A673 (cell line): Measurements from ENCODE around the gene SLC45A1. TPM values are rescaled to one million over a fixed set of nuclear protein-coding genes. Genes with fewer than 3 reads are reported as not detected.

Experiments
- BruUV-seq: library from RNA; stranded (reverse); fragments of 400-500 nt; replicated peaks from 2 replicates; lab custom pipeline; 2021; lab: Mats Ljungman, UMichigan
- CTCF ChIA-PET: fragments of 300-600 bp; sonication (Branson Sonifier 250); formaldehyde crosslinking; loops from one replicate; lab custom pipeline; 2022; ENCODE audit warnings: antibody characterized with exemption; lab: Charles Lee
- POLR2A ChIA-PET: fragments of 300-600 bp; sonication (Branson Sonifier 250); formaldehyde crosslinking; loops from one replicate; lab custom pipeline; 2022; ENCODE audit warnings: antibody characterized with exemption; ENCODE audit not compliant: low non-redundant PET; lab: Charles Lee
- DNase-seq: peaks from one replicate; pipeline ENCODE4 v3.0.0-alpha.2; 2015; ENCODE audit warnings: low spot score
- H3K27ac ChIP-seq: fragments of 200-600 bp; sonication (generic); 2 replicates; pipeline ENCODE4 v1.5.1; 2016; ENCODE audit warnings: mixed run types, low read depth, mild to moderate bottlenecking, mixed read lengths, antibody characterized with exemption, low read length; ENCODE audit not compliant: poor library complexity, severe bottlenecking
- H3K27me3 ChIP-seq: fragments of 200-600 bp; sonication (generic); replicated peaks from 2 replicates; pipeline ENCODE4 v1.6.1; 2017; ENCODE audit warnings: mixed run types, low read depth, mild to moderate bottlenecking, mixed read lengths, antibody characterized with exemption, low read length; ENCODE audit not compliant: insufficient read depth, poor library complexity
- H3K36me3 ChIP-seq: fragments of 200-600 bp; sonication (generic); 2 replicates; pipeline ENCODE4 v1.6.1; 2016; ENCODE audit warnings: mixed run types, mild to moderate bottlenecking, mixed read lengths, antibody characterized with exemption, low read length; ENCODE audit not compliant: insufficient read depth, poor library complexity, severe bottlenecking
- H3K4me1 ChIP-seq: fragments of 200-600 bp; sonication (generic); 2 replicates; pipeline ENCODE4 v1.6.1; 2017; ENCODE audit warnings: mixed run types, mild to moderate bottlenecking, mixed read lengths, antibody characterized with exemption, low read length; ENCODE audit not compliant: insufficient read depth, poor library complexity, severe bottlenecking
- H3K4me3 ChIP-seq: fragments of 200-600 bp; sonication (generic); 2 replicates; pipeline ENCODE4 v1.5.1; 2016; ENCODE audit warnings: low read depth, mixed run types, mild to moderate bottlenecking, mixed read lengths, low read length; ENCODE audit not compliant: poor library complexity, severe bottlenecking
- H3K9me3 ChIP-seq: fragments of 200-600 bp; sonication (generic); 2 replicates; pipeline ENCODE4 v1.6.1; 2016; ENCODE audit warnings: mixed run types, low read depth, mild to moderate bottlenecking, mixed read lengths, antibody characterized with exemption, low read length; ENCODE audit not compliant: poor library complexity, severe bottlenecking
- EZH2 ChIP-seq: fragments of 200-600 bp; sonication (generic); IDR thresholded peaks from 2 replicates; pipeline ENCODE4 v1.6.1; 2017; ENCODE audit warnings: borderline replicate concordance, low read depth, mild to moderate bottlenecking, mixed read lengths, antibody characterized with exemption, low read length; ENCODE audit not compliant: poor library complexity, severe bottlenecking
- intact Hi-C: fragments of 100-400 bp; cut with micrococcal nuclease; formaldehyde crosslinking; loops from one replicate; pipeline ENCODE4 v1.10.0; 2022; ENCODE audit not compliant: unreplicated experiment
- total RNA-seq: library from RNA; stranded (reverse); gene quantifications from 2 replicates; pipeline ENCODE4 v1.2.3, GENCODE V29; 2021
- TF ChIP-seq, protein P1 (sequence below): fragments of 300-800, 200-600 bp; sonication (generic); conservative IDR thresholded peaks from 2 replicates; pipeline ENCODE4 v1.5.1; 2017; ENCODE audit warnings: low read depth, mild to moderate bottlenecking, antibody characterized with exemption, low read length, moderate library complexity, mixed read lengths

The SLC45A1 gene
- total RNA-seq, 1 experiment from 2014 or later, result 0.82 TPM

DNA sequence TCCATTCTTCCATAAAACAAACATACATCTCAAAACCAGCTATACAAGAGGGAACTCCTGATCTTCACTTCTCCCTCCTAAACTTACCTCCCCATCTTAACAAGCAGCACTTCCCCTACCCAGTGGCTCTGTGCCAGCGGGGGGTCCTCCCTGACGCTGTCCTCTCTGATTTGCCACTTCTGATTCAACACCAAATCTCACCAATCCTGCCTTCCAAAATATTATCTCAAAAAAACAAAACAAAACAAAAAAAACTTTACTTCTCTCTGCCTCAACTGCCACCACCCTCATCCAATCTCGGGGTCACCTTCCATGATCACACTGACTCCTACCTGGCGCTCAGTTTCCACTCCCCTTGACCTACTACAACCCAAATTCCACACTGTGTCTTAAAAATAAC, 72.8 kb downstream of the SLC45A1 start:
- TF ChIP-seq, protein P1, sequence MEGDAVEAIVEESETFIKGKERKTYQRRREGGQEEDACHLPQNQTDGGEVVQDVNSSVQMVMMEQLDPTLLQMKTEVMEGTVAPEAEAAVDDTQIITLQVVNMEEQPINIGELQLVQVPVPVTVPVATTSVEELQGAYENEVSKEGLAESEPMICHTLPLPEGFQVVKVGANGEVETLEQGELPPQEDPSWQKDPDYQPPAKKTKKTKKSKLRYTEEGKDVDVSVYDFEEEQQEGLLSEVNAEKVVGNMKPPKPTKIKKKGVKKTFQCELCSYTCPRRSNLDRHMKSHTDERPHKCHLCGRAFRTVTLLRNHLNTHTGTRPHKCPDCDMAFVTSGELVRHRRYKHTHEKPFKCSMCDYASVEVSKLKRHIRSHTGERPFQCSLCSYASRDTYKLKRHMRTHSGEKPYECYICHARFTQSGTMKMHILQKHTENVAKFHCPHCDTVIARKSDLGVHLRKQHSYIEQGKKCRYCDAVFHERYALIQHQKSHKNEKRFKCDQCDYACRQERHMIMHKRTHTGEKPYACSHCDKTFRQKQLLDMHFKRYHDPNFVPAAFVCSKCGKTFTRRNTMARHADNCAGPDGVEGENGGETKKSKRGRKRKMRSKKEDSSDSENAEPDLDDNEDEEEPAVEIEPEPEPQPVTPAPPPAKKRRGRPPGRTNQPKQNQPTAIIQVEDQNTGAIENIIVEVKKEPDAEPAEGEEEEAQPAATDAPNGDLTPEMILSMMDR, result no peak
- TF ChIP-seq EZH2, result no peak
- POLR2A ChIA-PET, result no interaction called here
- Histone ChIP-seq H3K27ac (no peak overlapping the region), H3K27me3 (no peaks in the 10 kb centered on the region), H3K36me3 (peaks cover 8% of the 10 kb centered on the region), H3K4me1 (peaks cover 35% of the 10 kb centered on the region), H3K9me3 (no peaks in the 10 kb centered on the region), H3K4me3 (no peak overlapping the region)
- no TSS peak for BruUV-seq
- CTCF ChIA-PET, result no interaction called here
- intact Hi-C loops, result no loop called here
- DNase-seq, result no peak

DNA sequence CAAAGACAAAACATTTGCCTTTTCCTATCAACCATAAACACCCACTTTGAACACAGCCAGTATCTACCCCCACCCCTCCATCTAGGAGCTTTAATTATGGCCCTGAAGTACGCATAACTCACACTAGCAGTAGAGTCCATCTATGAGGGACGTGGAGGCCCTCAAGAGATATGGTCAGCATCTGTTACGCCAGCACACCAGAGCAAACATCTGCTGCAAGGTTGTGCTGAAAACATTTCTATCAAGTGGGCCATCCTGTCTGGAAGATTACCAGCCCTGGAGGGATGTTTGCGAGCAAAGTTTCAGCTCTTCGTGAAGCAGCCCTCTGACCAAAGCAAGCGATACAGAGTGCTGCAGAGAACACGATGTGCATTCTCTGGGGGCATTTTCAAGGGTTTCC, 74.6 kb downstream of the SLC45A1 start:
- no peaks in the 10 kb centered on the region for H3K9me3 ChIP-seq
- DNase-seq, result no peak
- CTCF ChIA-PET, result no interaction called here
- H3K4me1 ChIP-seq, result peaks cover 37% of the 10 kb centered on the region
- peaks cover 8% of the 10 kb centered on the region for H3K36me3 ChIP-seq
- no peaks in the 10 kb centered on the region for H3K27me3 ChIP-seq
- intact Hi-C loops, result no loop called here
- no TSS peak for BruUV-seq
- peak overlapping the region; percentile 12 for H3K27ac ChIP-seq
- POLR2A ChIA-PET, result interaction anchor here (0.6 to 0.8 kb wide), 2 partner anchors 360 to 549 kb away, joined by 3 to 4 read pairs; no protein-coding TSS in a partner anchor
- no peak overlapping the region for H3K4me3 ChIP-seq
- TF ChIP-seq, protein P1, result no peak
- no peak for TF ChIP-seq EZH2
